ENCODE data around the gene MAGI1. TPM values are rescaled to one million over a fixed set of nuclear protein-coding genes. Genes with fewer than 3 reads are reported as not detected.
A peak's percentile ranks its signal among the peaks of the same experiment; 100 is the strongest.

Gene MAGI1
- polyA plus RNA-seq, 3 donors = 27.7 to 37.9 (median 33.4) TPM

DNA sequence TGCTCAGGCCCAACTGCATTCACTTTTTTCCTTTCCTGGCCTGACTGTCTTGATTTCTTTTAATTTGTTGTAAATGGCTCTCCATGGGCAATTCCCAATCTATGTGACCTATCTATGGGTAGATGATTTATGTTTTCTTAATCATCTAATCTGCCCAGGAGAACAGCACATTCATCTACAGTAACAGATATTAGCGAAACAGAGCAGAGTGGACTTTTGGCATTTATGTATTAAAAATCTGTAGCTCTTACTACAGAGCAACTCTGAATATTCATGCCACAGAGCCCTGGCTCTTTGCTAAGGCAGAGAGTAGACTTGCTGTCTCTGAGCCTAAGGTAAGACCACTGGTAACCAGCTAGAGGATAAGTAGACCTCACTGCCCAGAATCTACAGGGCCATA lies 676.0 kb downstream of the MAGI1 start:
- DNase-seq = no peak

DNA sequence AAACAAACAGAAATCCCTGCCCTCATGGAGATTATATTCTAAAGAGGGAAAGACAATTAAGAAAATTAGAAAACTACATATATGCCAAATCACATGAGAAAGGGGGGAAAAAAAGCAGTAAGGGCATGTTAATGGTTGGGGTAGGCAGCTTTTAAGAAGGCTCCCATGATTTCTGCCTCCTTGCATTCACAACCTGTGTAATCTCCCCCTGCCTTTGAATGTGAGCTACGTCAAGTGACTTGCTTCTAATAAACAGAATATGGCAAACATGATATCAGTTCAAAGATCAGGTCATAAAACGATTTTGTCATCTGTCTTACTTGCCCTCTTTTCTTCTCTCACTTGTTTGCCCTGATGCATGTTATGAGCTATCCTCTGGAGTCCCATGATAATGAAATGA lies 677.3 kb downstream of the MAGI1 start:
- no peak for DNase-seq

DNA sequence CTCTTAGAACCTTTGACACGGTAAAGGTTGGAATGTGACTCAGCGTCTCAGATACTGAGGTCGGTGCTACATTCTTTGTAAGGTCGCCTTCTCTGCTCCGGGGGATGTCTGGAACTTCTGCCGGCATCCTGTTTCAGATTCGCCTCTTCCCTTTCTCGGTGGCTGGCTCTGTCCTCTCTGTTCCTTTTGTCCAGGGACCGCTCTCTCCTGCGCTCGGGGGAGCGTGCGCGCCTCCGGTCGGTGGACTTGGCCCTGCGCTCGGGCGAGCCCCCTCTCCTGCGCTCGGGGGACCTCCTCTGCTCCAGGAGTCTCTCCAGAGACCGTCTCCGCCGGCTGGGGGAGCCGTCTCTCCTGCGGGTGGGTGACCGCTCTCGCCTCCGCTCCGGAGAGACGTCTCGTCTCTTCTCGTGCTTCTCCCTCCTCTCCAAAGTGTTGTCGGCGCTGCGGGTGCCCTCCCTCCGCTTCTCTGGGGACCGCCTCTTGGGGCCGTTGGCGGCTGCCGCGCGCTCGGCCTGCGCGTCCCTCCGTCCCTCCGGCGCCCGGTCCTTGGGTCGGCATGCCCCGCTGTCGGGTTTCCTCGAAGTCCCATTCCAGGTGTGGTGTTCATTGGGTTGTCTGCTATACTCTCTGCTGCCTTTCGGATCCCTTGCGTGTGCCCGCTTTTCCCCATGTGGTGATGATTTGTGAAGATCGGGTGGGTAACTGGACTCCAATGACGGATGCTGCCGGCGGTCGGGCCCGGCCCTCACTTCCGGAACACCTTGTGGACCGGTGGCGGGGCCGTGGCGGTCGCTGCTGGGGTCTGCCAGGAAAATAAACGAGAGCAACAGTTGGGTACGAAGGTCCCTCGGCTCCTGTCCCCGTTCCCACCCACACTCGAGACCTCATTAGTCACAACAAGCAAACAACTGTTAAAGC lies 682.1 kb downstream of the MAGI1 start:
- DNase-seq = no peak

DNA sequence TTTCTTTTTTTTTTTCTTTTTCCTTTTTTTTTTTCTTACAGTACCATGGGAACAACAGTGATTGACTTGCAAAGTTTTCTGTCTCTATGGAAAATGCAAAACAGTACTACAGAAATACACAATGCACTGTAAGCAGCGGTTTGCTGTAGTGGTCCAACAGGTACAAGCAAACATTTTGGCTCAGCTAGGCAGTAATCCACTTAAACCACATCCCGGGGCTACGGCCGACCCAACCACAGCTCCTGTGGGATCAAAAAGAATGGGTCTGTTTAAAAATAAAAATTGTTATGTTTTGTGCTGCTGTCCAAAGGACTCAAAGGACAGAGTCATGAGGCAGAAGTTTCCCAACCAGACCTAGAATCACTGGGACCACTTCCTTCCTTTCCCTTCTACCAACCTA lies 683.8 kb downstream of the MAGI1 start:
- no peak for DNase-seq

DNA sequence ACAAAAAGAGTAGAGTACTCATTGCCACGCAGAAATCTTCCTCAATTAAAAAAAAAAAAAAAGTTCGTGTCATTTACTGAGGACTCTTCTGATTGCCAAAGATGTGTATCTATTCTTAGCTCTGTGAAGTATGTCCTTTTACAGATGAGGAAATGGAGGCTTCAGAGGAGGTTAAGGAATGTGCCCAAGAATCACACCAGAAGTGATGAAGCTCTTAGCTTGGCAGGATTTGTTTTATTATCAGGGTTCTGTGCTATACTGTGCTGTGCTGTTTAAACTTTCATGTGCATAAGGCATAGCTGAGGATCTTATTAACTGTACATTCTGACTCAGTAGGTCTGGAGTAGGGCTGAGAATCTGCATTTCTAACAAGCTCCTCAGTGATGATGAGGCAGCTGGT lies 685.8 kb downstream of the MAGI1 start:
- DNase-seq = no peak

DNA sequence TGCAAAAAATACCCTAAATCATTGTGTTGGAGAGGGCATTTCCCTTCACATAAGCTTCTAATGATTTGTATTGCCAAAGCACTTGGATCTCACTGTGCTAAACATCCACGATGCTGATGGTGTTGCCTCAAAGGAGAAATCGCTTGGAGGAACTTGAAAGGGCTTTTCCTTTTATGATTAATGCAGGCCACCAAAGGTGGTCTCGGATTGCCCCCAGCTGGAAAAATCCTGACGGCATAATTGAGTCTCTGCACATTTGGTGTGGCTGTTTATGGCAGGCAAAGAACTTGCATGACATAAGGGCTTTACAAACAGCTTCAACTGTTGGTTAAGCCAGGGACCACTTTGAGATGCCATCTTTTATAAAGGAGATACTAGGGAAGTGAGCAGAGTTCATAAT lies 687.0 kb downstream of the MAGI1 start:
- no peak for DNase-seq

DNA sequence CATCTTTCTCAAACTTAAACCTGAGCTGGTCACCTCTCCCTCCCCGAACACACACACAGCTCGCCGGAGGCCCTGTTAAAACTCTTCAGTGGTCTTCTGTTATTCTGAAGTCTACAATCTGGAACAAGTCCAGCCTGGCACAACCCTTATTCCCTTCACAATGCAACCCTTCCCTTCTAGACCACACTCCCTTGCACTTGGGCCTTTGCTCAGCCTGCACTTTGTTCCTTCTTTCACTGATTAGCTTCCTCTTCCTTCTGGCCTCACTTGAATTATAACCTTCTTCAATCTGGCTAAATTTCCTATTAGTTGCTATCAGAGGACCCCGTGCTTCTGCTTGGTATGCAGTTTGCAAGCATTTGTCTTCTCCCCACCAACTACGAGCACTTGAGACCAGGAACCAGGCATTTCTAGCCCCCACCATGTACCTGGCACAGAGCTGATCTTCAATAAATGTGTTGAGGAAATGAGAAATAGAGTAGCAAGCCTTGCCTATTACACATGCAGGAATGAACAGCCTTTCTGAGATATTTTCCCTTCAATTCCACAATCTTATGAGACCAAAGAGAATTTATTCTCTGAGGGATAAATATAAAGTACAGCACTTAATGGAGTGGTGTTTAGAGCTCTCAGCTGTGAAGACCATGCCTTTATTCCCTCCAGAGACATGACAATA lies 687.8 kb downstream of the MAGI1 start:
- no peak for DNase-seq

DNA sequence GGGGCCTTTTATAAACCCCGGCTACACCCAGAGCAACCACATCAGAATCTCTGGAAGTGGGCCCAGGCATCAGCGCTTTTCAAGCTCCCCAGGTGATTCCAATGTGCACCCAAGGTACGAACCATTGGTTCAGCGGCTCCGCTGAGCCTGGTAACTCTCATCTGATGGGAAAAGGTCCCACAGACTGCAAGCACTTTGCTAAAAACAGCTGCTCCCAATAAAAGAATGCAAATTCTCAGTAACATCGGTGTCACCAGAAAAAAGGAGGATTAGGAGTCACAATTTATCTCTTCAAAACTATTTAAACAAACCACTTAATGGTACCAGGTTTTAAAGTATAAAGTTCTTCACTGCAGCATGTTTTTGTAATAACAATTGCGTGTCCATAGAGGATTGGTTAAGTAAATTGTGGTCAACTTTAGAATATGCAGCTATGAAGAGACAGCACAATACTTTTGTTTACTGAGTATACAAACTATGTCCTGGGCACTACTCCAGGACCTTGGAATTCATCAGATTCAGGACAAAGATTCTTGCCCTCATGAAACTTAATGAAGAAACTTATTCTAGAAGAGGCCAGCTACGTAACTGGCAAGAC lies 690.2 kb downstream of the MAGI1 start:
- DNase-seq = no peak

DNA sequence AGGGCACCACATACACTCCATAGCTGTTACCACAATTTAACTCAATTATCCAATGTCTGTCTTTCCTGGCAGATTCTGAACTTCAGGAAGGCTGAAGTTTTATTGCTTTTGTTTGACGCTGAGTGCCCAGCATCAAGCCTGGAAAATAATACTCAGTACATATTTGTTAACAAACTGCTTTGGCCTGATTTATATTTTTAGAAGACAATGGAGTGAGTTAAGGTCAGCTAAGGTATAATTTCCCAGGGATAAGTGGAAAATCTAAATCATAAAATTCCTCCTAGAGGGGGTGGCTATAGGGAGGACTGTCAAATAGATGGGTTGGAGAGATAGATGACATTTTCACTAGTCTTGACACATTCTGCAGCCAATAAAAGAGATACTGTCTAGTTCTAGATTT lies 691.6 kb downstream of the MAGI1 start:
- no peak for DNase-seq

DNA sequence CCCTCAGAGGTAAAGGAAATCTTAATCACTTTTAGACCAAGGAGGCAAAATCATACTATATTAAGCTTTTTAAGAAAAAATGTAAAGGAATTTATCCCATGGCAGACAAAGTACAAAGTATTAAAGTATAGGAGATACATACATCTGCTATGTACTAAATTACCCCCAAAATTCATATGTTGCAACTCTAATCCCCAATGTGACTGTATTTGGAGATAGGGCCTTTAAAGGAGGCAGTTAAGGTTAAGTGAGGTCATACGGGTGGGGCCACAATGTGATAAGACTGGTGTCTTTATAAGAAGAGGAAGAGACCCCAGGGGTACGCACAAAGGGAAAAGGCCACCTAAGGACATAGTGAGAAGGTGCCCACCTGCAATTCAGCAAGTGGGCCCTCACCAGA lies 693.9 kb downstream of the MAGI1 start:
- no peak for DNase-seq

DNA sequence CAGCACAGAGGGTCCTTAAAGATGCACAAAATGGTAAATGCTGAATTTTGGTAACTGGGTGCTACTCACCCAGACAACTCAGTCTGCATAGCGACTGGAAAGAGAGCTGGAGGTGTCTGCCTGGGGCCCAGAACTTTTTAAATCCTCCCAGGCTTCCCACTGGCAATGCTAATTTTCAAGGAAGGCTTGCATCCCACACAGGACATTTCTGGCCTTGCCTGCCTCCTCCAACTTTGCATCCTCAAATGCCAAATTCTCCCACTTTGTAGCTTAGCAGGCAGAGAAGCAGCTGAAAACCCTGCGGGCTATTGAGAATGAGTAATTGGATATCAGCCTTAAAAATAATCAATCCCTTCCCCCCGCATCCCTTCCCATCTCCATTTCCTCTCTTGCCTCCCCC lies 694.3 kb downstream of the MAGI1 start:
- no peak for DNase-seq

DNA sequence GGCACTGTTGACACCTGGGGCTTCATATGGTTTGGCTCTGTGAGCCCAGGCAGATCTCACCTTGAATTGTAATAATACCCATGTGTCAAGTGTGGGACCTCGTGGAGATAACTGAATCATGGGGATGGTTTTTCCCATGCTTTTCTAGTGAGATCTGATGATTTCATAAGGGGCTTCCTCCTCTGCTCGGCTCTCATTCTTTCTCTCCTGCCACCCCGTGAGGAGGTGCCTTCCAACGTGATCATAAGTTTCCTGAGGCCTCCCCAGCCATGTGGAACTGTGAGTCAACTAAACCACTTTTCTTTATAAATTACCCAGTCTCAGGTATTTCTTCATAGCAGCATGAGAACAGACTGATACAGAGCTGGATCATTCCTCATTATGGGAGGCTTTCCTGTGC lies 695.0 kb downstream of the MAGI1 start:
- DNase-seq = no peak

DNA sequence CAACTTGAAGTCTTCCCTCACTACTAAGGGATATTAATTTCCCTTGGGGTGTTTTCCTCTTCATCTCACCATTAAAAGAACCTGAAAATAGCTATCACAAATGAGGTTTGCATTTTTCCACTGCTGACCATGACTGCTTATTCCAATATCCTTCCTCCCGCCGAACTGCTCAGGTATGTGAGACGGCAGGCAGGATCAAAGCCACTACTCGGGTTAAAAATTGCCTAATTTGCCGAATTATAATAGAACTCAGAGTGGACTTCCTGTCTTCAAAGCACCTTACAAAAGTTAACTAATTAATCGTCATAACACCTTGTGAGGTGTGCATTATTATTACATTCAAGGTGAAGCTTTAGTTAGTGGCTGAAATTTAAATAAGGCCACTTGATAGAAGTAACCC lies 695.7 kb downstream of the MAGI1 start:
- DNase-seq = no peak

DNA sequence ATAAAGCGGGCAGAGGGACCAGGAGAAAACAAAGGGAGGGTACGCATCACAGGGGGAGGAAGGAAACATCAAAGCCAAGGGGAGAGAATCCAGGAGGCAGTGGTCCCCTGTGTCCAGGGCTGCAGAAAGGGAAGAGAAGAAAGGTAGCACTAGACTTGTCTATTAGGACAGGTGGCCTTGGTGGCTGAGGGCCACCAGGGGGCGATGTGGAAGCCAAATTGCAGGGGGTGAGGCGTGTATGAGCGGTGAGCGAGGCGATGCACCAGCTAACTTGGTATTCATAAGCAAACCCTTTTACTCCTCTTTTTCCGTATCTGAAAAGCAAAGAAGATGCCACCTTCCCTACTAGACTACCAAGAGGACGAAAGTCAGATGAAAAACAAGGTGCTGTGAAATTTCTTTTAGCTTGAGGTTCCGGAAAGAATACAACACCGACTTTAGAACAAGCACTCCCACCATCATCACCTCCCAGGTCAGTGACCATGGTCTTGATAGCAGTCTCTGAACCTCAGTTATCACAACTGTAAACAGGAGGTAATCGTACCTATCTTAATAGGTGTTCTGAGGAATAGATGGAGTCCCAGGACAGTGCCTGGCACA lies 696.5 kb downstream of the MAGI1 start:
- no peak for DNase-seq

DNA sequence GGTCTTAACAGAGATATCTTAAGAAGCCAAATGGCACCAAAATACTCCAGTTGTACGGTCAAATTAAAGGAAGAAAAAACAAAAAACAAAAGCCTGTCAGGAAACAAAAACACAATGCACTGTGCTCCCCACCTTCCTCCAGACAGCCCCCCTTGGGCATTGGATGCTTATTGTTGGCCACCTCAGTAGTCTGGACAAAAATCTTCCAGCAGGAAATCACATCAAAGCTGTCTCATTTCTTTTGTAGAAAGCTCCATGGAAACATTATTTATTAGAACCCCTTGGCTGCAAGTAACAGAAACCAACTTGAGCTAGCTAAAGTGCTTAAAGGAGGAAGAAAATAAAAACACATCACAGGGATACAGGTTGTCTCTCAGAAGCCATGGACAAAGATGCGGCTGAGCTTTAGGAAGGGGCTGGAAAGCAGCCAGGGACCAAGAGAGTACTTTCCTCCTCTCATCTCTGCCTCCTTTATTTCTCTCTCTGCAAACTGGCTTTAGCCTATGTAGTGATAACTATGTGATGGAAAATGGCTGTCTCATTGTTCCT lies 699.5 kb downstream of the MAGI1 start:
- no peak for DNase-seq

DNA sequence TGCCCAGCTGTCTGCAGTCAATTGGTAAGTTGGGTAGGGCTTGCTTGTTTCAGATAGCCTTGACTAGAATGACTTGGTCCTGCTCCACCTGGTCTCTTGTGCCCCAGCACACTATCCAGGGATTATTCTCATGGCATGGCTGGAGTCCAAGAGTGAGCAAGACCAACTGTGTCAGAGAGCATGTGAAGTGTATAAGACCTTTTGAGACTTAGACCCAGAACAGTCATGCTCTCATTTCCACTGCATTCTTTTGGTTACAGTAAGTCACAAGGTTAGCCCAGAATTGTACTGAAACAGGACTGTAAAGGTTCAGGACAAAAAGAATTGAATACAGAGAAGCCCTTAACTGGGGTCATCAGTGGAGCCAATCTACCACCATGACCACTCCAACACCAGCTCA lies 700.1 kb downstream of the MAGI1 start:
- no peak for DNase-seq

DNA sequence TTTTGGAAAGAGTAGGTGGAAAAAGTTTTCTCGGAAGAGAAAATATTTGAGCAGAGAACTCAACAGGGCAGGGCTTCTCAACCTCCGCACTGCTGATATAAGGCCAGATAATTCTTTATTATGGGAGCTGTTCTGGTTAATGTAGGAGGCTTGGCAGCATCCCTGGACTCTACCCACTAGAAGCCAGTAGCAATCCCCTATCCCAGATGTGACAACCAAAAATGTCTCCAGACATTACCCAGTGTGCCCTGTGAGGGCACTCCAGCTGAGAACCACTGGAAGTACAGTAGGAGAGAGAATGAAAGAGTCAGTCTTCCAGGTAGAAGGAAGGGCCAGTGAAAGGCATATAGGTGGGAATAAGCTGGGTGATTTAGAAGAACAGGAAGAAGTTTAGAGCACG lies 703.1 kb downstream of the MAGI1 start:
- no peak for DNase-seq

DNA sequence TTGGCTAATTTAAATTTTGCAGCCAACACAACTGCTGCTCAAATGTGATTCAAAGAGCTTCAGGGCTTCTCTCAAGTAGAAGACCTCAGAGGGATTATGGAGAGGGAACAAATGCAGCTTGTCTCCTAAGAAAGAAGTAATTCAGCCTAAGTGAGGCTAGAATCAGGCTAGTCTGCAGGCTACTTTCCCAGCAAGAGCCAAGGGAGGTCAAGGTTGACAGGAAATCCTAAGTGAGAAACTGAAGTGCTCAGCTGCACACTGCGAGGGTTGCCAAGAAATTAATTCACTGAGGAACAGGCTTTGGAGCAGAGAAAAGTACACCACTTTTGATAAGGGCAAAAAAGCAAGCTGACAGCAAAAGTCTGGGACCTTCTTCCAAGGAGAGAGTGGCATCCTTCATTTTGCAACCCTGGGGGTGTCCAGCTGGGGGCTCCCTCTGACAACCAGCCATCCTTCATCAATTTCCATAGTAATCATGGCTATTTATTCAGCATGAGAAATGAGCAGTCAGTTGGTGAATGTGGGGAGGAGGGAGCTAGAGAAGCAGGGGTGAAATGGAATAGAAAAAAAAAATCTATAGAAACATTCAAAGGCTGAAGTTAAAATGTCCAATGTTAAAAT lies 704.6 kb downstream of the MAGI1 start:
- peak; percentile 73 for DNase-seq

DNA sequence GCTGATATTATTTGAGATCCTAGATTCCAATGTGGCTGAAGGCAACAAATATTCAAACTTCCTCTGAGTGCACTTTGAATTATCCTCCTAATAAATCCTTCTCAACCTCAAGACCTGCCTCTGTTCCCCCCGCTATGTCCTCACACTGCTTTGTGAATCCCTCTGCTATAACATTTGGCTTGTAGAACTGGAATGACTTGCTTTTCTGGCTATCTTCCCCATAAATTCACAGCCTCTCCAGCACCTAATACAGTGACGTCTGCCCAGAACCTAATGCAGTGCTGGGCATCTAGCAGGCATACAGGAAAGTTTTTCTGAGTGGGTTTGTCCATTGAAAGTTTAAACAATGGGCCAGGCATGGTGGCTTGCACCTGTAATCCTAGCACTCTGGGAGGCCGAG lies 707.0 kb downstream of the MAGI1 start:
- DNase-seq = no peak

DNA sequence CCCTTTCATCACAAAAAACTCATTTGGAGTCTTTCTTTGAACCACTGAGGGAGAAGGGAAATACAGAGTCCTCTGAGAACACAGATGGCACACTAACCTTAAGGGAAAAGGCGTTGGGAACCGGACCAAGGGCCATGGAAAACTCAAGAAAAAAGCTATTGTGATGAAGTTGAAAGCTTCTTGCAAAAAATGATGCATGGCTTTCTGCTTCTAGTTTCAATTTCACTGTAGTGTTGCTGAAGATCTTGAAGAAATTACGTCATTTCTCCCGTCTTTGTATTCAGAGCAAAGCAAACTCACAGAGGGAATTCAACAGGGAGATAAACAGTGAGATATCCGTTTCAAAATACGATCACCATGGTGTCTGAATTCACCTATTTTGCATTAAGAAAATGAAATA lies 708.6 kb downstream of the MAGI1 start:
- no peak for DNase-seq

DNA sequence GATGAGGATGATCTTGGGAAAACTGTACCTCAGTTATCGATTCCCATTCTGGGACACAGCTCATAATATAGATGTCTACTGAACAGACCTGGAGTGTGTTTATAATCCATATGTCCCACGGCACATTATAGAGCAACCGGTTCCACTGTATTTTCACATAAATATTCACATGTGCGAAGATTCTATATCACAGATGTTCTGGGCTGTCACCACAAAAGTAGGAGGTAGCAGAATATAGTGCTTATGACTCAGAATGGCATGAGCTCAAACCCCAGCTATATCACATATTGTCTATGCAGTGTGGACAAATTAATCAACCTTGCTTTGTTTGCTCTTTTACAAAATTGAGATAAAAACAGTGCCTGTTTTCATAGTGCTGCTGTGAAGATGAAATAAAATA lies 710.6 kb downstream of the MAGI1 start:
- no peak for DNase-seq

DNA sequence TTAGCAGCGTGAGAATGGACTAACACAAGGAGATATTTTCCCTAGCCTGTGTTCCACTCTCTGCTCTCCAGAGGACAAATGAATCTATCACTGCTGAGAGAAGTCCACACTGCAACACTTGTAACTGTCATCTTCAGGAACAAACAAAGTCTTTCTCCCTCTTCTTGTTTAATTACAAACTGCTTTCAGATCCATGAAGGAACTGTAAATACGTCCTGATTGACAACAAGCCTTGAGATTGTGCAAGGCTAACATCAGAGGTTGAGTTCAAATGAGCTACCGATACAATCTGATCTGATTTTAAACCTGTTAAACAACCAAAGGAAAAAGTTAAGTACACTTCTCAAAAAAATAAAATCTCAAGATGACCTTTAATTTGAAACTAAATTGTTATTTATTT lies 712.1 kb downstream of the MAGI1 start:
- DNase-seq = no peak

Data from renal pelvis (tissue), 4 donors.